ENCODE results near the gene FASLG.

DNA sequence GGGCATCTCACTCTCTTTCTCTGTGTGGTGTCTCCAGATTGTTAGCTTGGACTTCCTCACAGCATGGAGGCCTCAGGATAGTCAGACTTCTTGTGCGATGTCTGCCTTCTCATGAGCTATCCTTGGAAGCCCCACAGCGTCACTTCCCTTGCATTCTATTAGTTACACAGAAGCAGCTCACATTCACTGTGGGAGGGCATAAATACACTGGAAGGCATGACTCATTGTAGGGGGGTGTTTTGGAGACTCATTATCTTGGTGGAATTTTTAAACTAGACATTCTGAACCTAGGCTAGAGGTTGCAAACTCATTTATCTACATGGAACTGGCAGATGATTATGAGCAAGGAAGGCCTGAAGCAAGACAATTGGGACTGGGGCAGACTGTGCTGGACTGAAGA lies 21.4 kb upstream of the FASLG start:
- TF ChIP-seq NFRKB (IDR thresholded peaks at IDR 0.05) (no peak), SUZ12 (IDR thresholded peaks at IDR 0.05) (no peak), L3MBTL2 (conservative IDR thresholded peaks at IDR 0.05) (no peak), BHLHE40 (IDR thresholded peaks at IDR 0.05; ENCODE audit: borderline replicate concordance) (no peak), ARNT (IDR thresholded peaks at IDR 0.05) (no peak)
- TF ChIP-seq, protein P1, sequence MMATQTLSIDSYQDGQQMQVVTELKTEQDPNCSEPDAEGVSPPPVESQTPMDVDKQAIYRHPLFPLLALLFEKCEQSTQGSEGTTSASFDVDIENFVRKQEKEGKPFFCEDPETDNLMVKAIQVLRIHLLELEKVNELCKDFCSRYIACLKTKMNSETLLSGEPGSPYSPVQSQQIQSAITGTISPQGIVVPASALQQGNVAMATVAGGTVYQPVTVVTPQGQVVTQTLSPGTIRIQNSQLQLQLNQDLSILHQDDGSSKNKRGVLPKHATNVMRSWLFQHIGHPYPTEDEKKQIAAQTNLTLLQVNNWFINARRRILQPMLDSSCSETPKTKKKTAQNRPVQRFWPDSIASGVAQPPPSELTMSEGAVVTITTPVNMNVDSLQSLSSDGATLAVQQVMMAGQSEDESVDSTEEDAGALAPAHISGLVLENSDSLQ (IDR thresholded peaks at IDR 0.05), result no peak
